Astrocyte of the cerebellum (primary cell): ENCODE data around the gene SV2C.

Experiments used
- DNase-seq: peaks from one replicate; pipeline ENCODE4 v3.0.0-alpha.2; 2011; ENCODE audit warnings: low read depth
- H3K4me3 ChIP-seq: 2 replicates; pipeline ENCODE4 v1.5.1; 2011; ENCODE audit warnings: mild to moderate bottlenecking, low read depth, low read length, moderate library complexity
- CTCF ChIP-seq: IDR thresholded peaks from 2 replicates; pipeline ENCODE4 v1.5.1; 2012; ENCODE audit warnings: low read length, low read depth, moderate library complexity, mild to moderate bottlenecking; ENCODE audit errors: missing control alignments
- in situ Hi-C: cut with HindIII; loops from 2 replicates; pipeline ENCODE4 v1.10.0; 2017; ENCODE audit warnings: low sequenced_read_pairs

The SV2C gene

GRCh38 chr5:76194340-76194739, 111.2 kb downstream of the SV2C start:
- in situ Hi-C loops, result no loop called here
- H3K4me3 ChIP-seq, result no peak overlapping the region
- TF ChIP-seq CTCF, result no peak
- DNase-seq, result no peak

GRCh38 chr5:76196457-76196856, 113.3 kb downstream of the SV2C start:
- TF ChIP-seq CTCF, result no peak
- in situ Hi-C loops, result loop anchor here (5.0 kb wide), 1 partner anchor 76 kb away; no protein-coding TSS in a partner anchor
- no peak overlapping the region for H3K4me3 ChIP-seq
- DNase-seq, result no peak

DNA sequence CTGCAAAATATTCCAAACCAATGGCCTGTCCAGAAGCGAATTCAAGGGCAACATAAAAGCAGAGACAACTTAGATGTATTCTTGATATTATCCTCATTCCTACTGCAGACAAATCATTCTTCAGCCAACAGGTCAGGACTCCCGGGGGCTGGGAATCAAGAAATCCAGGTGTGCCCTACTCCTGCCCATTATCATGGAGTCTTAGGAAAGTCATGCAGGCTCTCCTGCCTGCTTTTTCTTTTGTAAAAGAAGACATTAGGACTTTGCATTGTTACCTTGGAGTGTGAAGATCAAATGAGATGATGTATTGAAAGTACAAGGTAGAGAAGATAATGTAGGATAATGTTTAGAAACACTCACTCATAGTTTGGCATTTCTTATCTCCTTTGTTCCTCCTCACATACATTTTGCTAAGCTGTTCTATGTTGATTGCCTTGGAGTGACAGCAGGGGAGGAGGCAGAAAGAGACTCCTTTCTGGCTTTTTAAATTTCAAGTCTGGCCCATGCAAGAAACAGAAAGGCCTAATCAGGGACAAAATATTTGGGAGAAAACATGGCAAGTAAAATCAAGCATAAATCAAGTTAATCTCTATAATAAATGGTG, 113.8 kb downstream of the SV2C start:
- H3K4me3 ChIP-seq, result no peak overlapping the region
- no peak for TF ChIP-seq CTCF
- no peak for DNase-seq
- in situ Hi-C loops, result loop anchor here (5.0 kb wide), 1 partner anchor 75 kb away; no protein-coding TSS in a partner anchor

DNA sequence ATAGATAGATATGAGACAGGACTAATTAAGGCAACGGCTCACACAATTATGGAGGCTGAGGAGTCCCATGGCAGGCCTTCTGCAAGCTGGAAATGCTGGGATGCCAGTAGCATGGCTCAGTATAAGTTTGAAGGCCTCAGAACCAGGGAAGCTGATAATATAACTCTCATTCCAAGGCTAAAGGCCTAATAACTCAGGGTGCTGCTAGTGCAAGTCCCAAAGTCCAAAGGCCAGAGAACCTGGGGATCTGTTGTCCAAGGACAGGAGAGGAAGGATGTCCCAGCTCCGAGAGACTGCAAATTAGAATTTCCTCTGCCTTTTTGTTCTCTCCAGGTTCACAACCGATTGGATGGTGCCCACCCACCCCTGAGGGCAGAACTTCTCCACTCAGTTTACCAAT, 114.5 kb downstream of the SV2C start:
- no peak for TF ChIP-seq CTCF
- in situ Hi-C loops, result loop anchor here (5.0 kb wide), 1 partner anchor 75 kb away; no protein-coding TSS in a partner anchor
- no peak overlapping the region for H3K4me3 ChIP-seq
- no peak for DNase-seq

GRCh38 chr5:76199336-76200318, 116.4 kb downstream of the SV2C start:
- no peak for DNase-seq
- in situ Hi-C loops, result loop anchor here (5.0 kb wide), 1 partner anchor 73 kb away; no protein-coding TSS in a partner anchor
- TF ChIP-seq CTCF, result no peak
- no peak overlapping the region for H3K4me3 ChIP-seq

- in situ Hi-C loops, result no loop called here
- no peak for TF ChIP-seq CTCF
- H3K4me3 ChIP-seq, result no peak overlapping the region
- no peak for DNase-seq
Observed at GRCh38 chr5:76202182-76202581, 119.0 kb downstream of the SV2C start.
